Bronchial epithelial cell (primary cell): ENCODE measurements around the gene MORC2. TPM values are rescaled to one million over a fixed set of nuclear protein-coding genes. Genes with fewer than 3 reads are reported as not detected.

Experiments
- DNase-seq: peaks from one replicate; pipeline ENCODE4 v3.0.0-alpha.2; 2010; ENCODE audit warnings: low read depth
- FAIRE-seq: peaks from 2 replicates; lab custom pipeline; 2011; peaks lifted over from hg19 to GRCh38; lab: Jason Lieb, UNC
- H3K27me3 ChIP-seq: 2 replicates; pipeline ENCODE4 v1.5.1; 2011; ENCODE audit warnings: low read length; ENCODE audit not compliant: control insufficient read depth, insufficient read depth
- H3K36me3 ChIP-seq: 2 replicates; pipeline ENCODE4 v1.5.1; 2011; ENCODE audit warnings: low read length; ENCODE audit not compliant: control insufficient read depth, insufficient read depth
- H3K4me3 ChIP-seq: 2 replicates; pipeline ENCODE4 v1.5.1; 2011; ENCODE audit warnings: mild to moderate bottlenecking, low read depth, low read length, control low read depth
- CTCF ChIP-seq: IDR thresholded peaks from 2 replicates; pipeline ENCODE4 v1.5.1; 2011; ENCODE audit warnings: mild to moderate bottlenecking, moderate library complexity, low read length, control low read depth, inconsistent platforms; ENCODE audit not compliant: insufficient read depth, severe bottlenecking
- total RNA-seq: library from RNA; depleted of rRNA; stranded (reverse); fragments of >200 nt; gene quantifications from 2 replicates; pipeline ENCODE4 v1.2.1, GENCODE V29; 2014

MORC2 gene
- total RNA-seq, 1 donor from 2014 or later: 12.6 TPM

DNA sequence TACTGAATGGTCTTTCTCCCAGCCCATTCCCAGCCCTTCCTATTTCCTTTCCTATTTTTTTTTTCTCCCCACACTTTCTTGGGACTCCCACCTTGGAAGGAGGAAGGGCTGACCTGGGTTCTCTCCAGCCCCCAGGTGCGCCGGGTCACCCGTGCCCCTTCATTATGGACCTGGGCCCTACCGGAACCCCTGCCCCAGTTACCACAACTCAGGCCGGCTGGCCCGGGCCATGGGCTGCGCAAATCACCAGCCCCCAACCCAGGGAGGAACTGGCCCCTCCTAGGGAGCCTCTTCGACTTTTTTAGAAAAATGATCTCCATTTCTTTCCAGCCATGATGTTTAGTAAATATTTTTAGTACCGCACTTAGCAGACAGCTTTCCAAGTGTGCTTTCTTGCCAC, 62.2 kb downstream of the MORC2 start:
- DNase-seq (no peak), FAIRE-seq (no peak)
- TF ChIP-seq CTCF: no peak
- Histone ChIP-seq H3K27me3 (no peaks in the 10 kb centered on the region), H3K4me3 (no peak overlapping the region), H3K36me3 (no peaks in the 10 kb centered on the region)

GRCh38 chr22:30905696-30906341, 62.8 kb downstream of the MORC2 start:
- no peak overlapping the region for H3K4me3 ChIP-seq
- DNase-seq (no peak), FAIRE-seq (no peak)
- no peak for TF ChIP-seq CTCF
- no peaks in the 10 kb centered on the region for H3K36me3 ChIP-seq
- H3K27me3 ChIP-seq: no peaks in the 10 kb centered on the region

GRCh38 chr22:30903876-30904460, 64.6 kb downstream of the MORC2 start:
- Histone ChIP-seq H3K36me3 (no peaks in the 10 kb centered on the region), H3K4me3 (no peak overlapping the region), H3K27me3 (no peaks in the 10 kb centered on the region)
- no peak for TF ChIP-seq CTCF
- DNase-seq (no peak), FAIRE-seq (no peak)

GRCh38 chr22:30902496-30903357, 65.8 kb downstream of the MORC2 start:
- Histone ChIP-seq H3K4me3 (no peak overlapping the region), H3K27me3 (no peaks in the 10 kb centered on the region), H3K36me3 (no peaks in the 10 kb centered on the region)
- TF ChIP-seq CTCF: no peak
- FAIRE-seq (peak; percentile 36), DNase-seq (no peak)

GRCh38 chr22:30894371-30894740, 74.2 kb downstream of the MORC2 start:
- no peak for DNase-seq
- no peak for TF ChIP-seq CTCF
- H3K27me3 ChIP-seq: no peaks in the 10 kb centered on the region
- H3K36me3 ChIP-seq: no peaks in the 10 kb centered on the region
- FAIRE-seq: no peak
- H3K4me3 ChIP-seq: no peak overlapping the region
